Right atrium auricular region (tissue), 2 donors: ENCODE data around the gene ASS1. TPM values are rescaled to one million over a fixed set of nuclear protein-coding genes. Genes with fewer than 3 reads are reported as not detected.

Source experiments
- DNase-seq: peaks from one replicate; pipeline ENCODE4 v3.0.0-alpha.2; 2019; ENCODE audit warnings: low spot score
- H3K27ac ChIP-seq, 2 donors: fragments of 200-600 bp; sonication (generic); 1 replicate in 1 of 2; 2 replicates in 1 of 2; pipeline ENCODE4 v1.5.1; 2016 to 2019
- H3K27me3 ChIP-seq, 2 donors: fragments of 200-600 bp; sonication (generic); one replicate each; pipeline versions ENCODE4 v1.5.1 to v1.6.0; 2017 to 2019
- H3K36me3 ChIP-seq: fragments of 200-600 bp; sonication (generic); one replicate; pipeline ENCODE4 v1.5.1; 2016
- H3K4me1 ChIP-seq, 2 donors: fragments of 200-600 bp; sonication (generic); one replicate each; pipeline versions ENCODE4 v1.5.1 to v1.6.0; 2017 to 2019
- H3K4me3 ChIP-seq, 2 donors: fragments of 200-600 bp; sonication (generic); 1 replicate in 1 of 2; 2 replicates in 1 of 2; pipeline ENCODE4 v1.5.1; 2017 to 2019; ENCODE audit warnings: mild to moderate bottlenecking in 1 of 2, moderate library complexity in 1 of 2
- H3K9me3 ChIP-seq, 2 donors: fragments of 200-600 bp; sonication (generic); one replicate each; pipeline ENCODE4 v1.5.1; 2019
- total RNA-seq, 2 donors: library from RNA; depleted of rRNA; stranded (reverse); fragments of >200 nt; gene quantifications; one replicate each; pipeline ENCODE4 v1.1.0, GENCODE V29; 2016
- TF ChIP-seq, protein P1 (sequence below), 2 donors: fragments of 200-600 bp; sonication (generic); IDR thresholded peaks; one replicate each; pipeline ENCODE4 v1.5.1; 2019; ENCODE audit warnings: antibody characterized with exemption in 2 of 2

The ASS1 gene
- total RNA-seq, 2 donors from 2014 or later = 75.3 to 110 TPM

DNA sequence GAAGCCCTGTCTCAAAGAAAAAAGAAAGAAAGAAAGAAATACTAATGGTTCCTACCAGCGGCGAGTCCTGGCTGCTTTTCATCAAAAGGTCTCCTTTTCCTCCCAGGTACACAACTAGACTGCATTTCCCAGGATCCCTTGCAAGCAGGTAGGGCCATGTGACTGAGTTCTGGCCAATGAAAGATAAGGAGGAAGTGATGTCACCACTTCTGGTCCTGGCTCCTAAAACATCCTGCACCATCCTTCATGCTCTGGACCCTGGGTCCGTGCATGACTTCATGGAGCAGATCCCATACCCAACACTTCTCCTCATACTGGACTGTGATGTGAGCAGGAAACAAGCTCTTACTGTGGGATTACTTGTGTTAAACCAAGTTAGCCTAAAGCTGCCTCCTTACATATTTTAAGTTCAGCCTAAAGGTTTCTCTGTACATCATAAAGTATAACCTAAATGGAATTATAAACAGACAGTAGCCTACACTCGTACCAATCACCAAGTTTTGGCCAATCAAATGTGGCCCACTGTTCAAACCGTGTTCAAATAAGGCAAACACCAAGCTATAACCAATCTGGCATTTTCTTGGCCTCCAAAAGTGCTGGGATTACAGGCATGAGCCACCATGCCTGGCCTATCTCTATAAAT lies 104.5 kb downstream of the ASS1 start:
- H3K27me3 ChIP-seq = no peaks in the 10 kb centered on the region
- H3K36me3 ChIP-seq = no peaks in the 10 kb centered on the region
- DNase-seq = no peak
- no peak overlapping the region for H3K4me3 ChIP-seq
- TF ChIP-seq, protein P1, sequence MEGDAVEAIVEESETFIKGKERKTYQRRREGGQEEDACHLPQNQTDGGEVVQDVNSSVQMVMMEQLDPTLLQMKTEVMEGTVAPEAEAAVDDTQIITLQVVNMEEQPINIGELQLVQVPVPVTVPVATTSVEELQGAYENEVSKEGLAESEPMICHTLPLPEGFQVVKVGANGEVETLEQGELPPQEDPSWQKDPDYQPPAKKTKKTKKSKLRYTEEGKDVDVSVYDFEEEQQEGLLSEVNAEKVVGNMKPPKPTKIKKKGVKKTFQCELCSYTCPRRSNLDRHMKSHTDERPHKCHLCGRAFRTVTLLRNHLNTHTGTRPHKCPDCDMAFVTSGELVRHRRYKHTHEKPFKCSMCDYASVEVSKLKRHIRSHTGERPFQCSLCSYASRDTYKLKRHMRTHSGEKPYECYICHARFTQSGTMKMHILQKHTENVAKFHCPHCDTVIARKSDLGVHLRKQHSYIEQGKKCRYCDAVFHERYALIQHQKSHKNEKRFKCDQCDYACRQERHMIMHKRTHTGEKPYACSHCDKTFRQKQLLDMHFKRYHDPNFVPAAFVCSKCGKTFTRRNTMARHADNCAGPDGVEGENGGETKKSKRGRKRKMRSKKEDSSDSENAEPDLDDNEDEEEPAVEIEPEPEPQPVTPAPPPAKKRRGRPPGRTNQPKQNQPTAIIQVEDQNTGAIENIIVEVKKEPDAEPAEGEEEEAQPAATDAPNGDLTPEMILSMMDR (IDR thresholded peaks at IDR 0.05) = no peak
- H3K9me3 ChIP-seq = peaks cover 0 to 3% of the 10 kb centered on the region in 2 donors
- H3K27ac ChIP-seq = no peak overlapping the region
- H3K4me1 ChIP-seq = no peaks in the 10 kb centered on the region

Other genes starting within 250 kb of the ASS1 start
- 1 to 10 TPM; 1.3 to 7.3 TPM for gene HMCN2, start 179.2 kb upstream of the ASS1 start, total RNA-seq
- 10 to 100 TPM; 21.1 to 24.8 TPM for gene FUBP3, start 134.6 kb downstream of the ASS1 start, total RNA-seq
- not detected for gene PRDM12, start 219.6 kb downstream of the ASS1 start, total RNA-seq
- gene EXOSC2, start 248.8 kb downstream of the ASS1 start, total RNA-seq = 10 to 100 TPM in 1 of 2 donors, 1 to 10 TPM in 1; 7.3 to 15.9 TPM